Fibroblast of villous mesenchyme (primary cell): Measurements from ENCODE around the gene PLIN5. TPM values are rescaled to one million over a fixed set of nuclear protein-coding genes. Genes with fewer than 3 reads are reported as not detected.

Experiments used
- DNase-seq: peaks from one replicate; pipeline ENCODE4 v3.0.0-alpha.2; 2010; ENCODE audit warnings: low read depth
- H3K4me3 ChIP-seq: 2 replicates; pipeline ENCODE4 v1.5.1; 2011; ENCODE audit warnings: low read depth, mild to moderate bottlenecking, low read length
- total RNA-seq: library from RNA; depleted of rRNA; stranded (reverse); fragments of >200 nt; gene quantifications from 2 replicates; pipeline ENCODE4 v1.2.3, GENCODE V29; 2012
- TF ChIP-seq, protein P1 (sequence below): IDR thresholded peaks from 2 replicates; pipeline ENCODE4 v1.5.1; 2012; ENCODE audit warnings: low read depth, mild to moderate bottlenecking, low read length; ENCODE audit not compliant: insufficient read depth

The PLIN5 gene
- total RNA-seq, 1 donor = not detected

DNA sequence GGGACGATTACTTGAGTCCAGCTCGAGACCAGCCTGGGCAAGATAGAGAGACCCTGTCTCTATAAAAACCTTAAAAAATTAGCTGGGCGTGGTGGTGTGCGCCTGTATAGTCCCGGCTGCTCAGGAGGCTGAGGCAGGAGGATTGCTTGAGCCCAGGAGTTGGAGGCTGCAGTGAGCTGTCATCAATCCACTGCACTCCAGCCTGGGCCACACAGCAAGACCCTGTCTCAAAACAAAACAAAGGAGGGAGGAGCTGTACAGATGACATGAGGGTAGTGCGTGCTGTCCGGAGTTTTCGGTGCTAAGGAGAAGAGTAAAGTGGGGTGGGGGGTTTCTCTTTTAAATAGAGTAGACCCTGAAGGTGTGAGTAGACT lies 40.3 kb downstream of the PLIN5 start:
- H3K4me3 ChIP-seq = no peak overlapping the region
- TF ChIP-seq, protein P1, sequence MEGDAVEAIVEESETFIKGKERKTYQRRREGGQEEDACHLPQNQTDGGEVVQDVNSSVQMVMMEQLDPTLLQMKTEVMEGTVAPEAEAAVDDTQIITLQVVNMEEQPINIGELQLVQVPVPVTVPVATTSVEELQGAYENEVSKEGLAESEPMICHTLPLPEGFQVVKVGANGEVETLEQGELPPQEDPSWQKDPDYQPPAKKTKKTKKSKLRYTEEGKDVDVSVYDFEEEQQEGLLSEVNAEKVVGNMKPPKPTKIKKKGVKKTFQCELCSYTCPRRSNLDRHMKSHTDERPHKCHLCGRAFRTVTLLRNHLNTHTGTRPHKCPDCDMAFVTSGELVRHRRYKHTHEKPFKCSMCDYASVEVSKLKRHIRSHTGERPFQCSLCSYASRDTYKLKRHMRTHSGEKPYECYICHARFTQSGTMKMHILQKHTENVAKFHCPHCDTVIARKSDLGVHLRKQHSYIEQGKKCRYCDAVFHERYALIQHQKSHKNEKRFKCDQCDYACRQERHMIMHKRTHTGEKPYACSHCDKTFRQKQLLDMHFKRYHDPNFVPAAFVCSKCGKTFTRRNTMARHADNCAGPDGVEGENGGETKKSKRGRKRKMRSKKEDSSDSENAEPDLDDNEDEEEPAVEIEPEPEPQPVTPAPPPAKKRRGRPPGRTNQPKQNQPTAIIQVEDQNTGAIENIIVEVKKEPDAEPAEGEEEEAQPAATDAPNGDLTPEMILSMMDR = no peak
- DNase-seq = no peak

GRCh38 chr19:4493929-4494690 lies 40.9 kb downstream of the PLIN5 start:
- TF ChIP-seq, protein P1 = no peak
- H3K4me3 ChIP-seq = no peak overlapping the region
- no peak for DNase-seq

DNA sequence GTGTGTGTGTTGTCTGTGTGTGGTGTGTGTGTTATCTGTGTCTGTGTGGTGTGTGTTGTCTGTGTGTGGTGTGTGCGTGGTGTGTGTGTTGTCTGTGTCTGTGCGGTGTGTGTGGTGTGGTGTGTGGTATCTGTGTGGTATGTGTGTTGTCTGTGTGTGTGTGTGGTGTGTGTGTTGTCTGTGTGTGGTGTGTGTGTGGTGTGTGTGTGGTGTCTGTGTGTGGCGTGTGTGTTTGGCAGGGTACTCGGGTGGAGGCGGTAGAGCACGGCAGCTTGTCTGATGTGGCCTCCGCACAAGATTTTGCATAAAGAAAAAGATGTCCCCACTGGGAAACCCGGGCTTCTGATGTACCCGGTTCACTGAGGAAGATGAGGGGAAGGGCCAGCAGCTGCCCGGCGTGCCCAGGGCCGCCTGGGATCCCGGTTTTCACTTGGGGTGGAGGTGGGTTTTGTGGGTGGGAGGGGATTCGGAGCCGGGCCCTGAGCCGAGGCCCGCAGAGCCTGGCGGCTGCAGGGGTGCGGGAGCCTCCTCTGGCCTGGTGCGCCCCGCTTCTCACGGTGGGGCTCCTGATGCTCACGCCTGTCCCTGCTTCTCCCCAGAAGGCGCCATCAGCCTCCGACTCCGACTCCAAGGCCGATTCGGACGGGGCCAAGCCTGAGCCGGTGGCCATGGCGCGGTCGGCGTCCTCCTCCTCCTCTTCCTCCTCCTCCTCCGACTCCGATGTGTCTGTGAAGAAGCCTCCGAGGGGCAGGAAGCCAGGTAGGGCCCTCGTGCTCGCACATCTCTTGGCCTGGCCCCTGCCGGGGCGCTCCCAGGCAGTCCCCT lies 41.7 kb downstream of the PLIN5 start:
- no peak for DNase-seq
- TF ChIP-seq, protein P1 = no peak
- H3K4me3 ChIP-seq = no peak overlapping the region

DNA sequence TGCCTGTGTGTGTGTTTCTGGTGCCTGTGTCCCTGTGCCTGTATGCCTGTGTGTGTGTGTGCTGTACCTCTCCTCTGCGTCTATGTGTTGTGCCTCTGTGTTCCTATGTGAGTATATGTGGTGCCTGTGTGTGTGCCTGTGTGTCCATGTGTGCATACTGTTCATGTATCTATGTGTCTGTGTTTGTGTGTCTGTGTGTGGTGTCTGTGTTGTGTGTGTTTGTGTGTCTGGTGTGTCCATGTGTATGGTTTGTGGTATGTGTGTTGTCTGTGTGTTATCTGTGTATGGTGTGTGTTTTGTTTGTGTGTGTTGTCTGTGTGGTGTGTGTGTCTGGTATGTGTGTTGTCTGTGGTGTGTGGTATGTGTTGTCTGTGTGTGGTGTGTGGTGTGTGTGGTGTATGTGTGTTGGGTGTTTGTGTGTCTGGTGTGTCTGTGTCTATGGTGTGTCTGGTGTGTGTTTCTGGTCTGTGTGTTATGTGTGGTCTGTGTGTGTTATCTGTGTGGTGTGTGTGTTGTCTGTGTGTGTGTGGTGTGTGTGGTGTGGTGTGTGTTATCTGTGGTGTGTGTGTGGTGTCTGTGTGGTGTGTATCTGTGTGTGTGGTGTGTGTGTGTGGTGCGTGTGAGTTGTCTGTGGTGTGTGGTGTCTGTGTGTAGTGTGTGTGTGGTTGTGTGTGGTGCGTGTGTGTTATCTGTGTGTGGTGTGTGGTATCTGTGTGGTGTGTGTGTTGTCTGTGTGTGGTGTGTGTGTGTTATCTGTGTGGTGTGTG lies 42.5 kb downstream of the PLIN5 start:
- H3K4me3 ChIP-seq = no peak overlapping the region
- DNase-seq = no peak
- TF ChIP-seq, protein P1 = no peak

GRCh38 chr19:4491446-4491845 lies 43.6 kb downstream of the PLIN5 start:
- no peak for DNase-seq
- TF ChIP-seq, protein P1 = no peak
- H3K4me3 ChIP-seq = no peak overlapping the region

- TF ChIP-seq, protein P1 = no peak
- no peak for DNase-seq
- no peak overlapping the region for H3K4me3 ChIP-seq
These were observed 46.5 kb downstream of the PLIN5 start for GRCh38 chr19:4488496-4488895.
